ENCODE data around the gene EPHB3.

The EPHB3 gene

GRCh38 chr3:184630861-184631471, 69.4 kb downstream of the EPHB3 start:
- DNase-seq: no peak

GRCh38 chr3:184631472-184631861, 69.9 kb downstream of the EPHB3 start:
- no peak for DNase-seq
